Endothelial cell (in vitro differentiated cells): ENCODE results near the gene NUDT3. TPM values are rescaled to one million over a fixed set of nuclear protein-coding genes. Genes with fewer than 3 reads are reported as not detected.

Experiments
- DNase-seq: peaks from one replicate; pipeline ENCODE4 v3.0.0; 2021; ENCODE audit warnings: low spot score
- H3K27ac Mint-ChIP-seq: one replicate; pipeline ENCODE4 v1.8.0; 2021; ENCODE audit warnings: mixed read lengths, inconsistent platforms; ENCODE audit not compliant: unreplicated experiment
- H3K27me3 Mint-ChIP-seq: one replicate; pipeline ENCODE4 v1.8.0; 2021; ENCODE audit warnings: mild to moderate bottlenecking, moderate library complexity, mixed read lengths, inconsistent platforms; ENCODE audit not compliant: unreplicated experiment
- H3K36me3 Mint-ChIP-seq: one replicate; pipeline ENCODE4 v1.8.0; 2021; ENCODE audit warnings: mild to moderate bottlenecking, low read depth, mixed read lengths, inconsistent platforms; ENCODE audit not compliant: unreplicated experiment
- H3K4me1 Mint-ChIP-seq: one replicate; pipeline ENCODE4 v1.8.0; 2021; ENCODE audit warnings: mild to moderate bottlenecking, mixed read lengths, inconsistent platforms; ENCODE audit not compliant: unreplicated experiment
- H3K4me3 Mint-ChIP-seq: one replicate; pipeline ENCODE4 v1.8.0; 2021; ENCODE audit warnings: mild to moderate bottlenecking, mixed read lengths, inconsistent platforms; ENCODE audit not compliant: unreplicated experiment
- H3K9me3 Mint-ChIP-seq: one replicate; pipeline ENCODE4 v1.8.0; 2021; ENCODE audit warnings: mixed read lengths, inconsistent platforms; ENCODE audit not compliant: unreplicated experiment
- total RNA-seq: library from RNA; stranded (reverse); fragmentation: NEBNext Ultra II Directional; extraction: Animal tissue kit (Norgen Biotek cat#: 25700); gene quantifications from one replicate; pipeline ENCODE4 v1.2.1, GENCODE V29; 2021; ENCODE audit not compliant: unreplicated experiment
- TF ChIP-seq, protein P1 (sequence below): fragments of 200-600 bp; sonication (generic); IDR thresholded peaks from one replicate; pipeline ENCODE4 v1.5.0; 2021; ENCODE audit warnings: antibody characterized with exemption; ENCODE audit not compliant: unreplicated experiment

Gene NUDT3
- total RNA-seq, 1 donor from 2014 or later = 52.0 TPM

DNA sequence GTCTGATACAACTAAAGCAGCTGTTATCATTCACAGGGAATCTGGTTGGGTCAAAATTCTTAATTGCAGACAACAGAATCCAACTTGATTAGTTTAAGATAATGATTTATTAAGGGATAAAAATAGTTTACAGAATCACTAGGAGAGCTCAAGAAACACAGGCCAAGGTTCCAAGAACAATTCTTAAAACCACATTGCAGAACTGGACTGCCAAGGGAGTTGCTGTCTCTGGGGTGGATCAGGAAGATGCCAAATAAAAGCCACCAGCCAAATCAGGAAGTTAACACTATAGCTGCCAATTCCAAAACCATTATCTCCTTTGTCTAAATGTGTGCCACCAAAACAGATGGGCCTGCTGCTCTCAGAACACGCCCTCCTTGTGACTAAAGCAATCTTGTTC is 53.7 kb downstream of the NUDT3 start:
- H3K9me3 Mint-ChIP-seq = no peaks in the 10 kb centered on the region
- peaks cover 1% of the 10 kb centered on the region for H3K27me3 Mint-ChIP-seq
- H3K4me1 Mint-ChIP-seq = peaks cover 82% of the 10 kb centered on the region
- H3K27ac Mint-ChIP-seq = peak overlapping the region; percentile 100
- H3K4me3 Mint-ChIP-seq = peak overlapping the region; percentile 52
- TF ChIP-seq, protein P1, sequence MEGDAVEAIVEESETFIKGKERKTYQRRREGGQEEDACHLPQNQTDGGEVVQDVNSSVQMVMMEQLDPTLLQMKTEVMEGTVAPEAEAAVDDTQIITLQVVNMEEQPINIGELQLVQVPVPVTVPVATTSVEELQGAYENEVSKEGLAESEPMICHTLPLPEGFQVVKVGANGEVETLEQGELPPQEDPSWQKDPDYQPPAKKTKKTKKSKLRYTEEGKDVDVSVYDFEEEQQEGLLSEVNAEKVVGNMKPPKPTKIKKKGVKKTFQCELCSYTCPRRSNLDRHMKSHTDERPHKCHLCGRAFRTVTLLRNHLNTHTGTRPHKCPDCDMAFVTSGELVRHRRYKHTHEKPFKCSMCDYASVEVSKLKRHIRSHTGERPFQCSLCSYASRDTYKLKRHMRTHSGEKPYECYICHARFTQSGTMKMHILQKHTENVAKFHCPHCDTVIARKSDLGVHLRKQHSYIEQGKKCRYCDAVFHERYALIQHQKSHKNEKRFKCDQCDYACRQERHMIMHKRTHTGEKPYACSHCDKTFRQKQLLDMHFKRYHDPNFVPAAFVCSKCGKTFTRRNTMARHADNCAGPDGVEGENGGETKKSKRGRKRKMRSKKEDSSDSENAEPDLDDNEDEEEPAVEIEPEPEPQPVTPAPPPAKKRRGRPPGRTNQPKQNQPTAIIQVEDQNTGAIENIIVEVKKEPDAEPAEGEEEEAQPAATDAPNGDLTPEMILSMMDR = no peak
- no peak for DNase-seq
- H3K36me3 Mint-ChIP-seq = peaks cover 13% of the 10 kb centered on the region

GRCh38 chr6:34338377-34338776 is 54.1 kb downstream of the NUDT3 start:
- H3K4me3 Mint-ChIP-seq = no peak overlapping the region

GRCh38 chr6:34334796-34335416 is 57.6 kb downstream of the NUDT3 start:
- no peak for DNase-seq
- Mint-ChIP-seq H3K4me1 (peaks cover 77% of the 10 kb centered on the region), H3K27ac (peak overlapping the region; percentile 62), H3K27me3 (peaks cover 4% of the 10 kb centered on the region), H3K9me3 (no peaks in the 10 kb centered on the region), H3K4me3 (peak overlapping the region; percentile 1), H3K36me3 (peaks cover 22% of the 10 kb centered on the region)
- TF ChIP-seq, protein P1 = no peak

More at GRCh38 chr6:34338377-34338776, 54.1 kb downstream of the NUDT3 start:
- no peaks in the 10 kb centered on the region for H3K9me3 Mint-ChIP-seq
- TF ChIP-seq, protein P1 = no peak
- no peak for DNase-seq
- H3K27me3 Mint-ChIP-seq = peaks cover 3% of the 10 kb centered on the region
- peaks cover 83% of the 10 kb centered on the region for H3K4me1 Mint-ChIP-seq
- H3K27ac Mint-ChIP-seq = peak overlapping the region; percentile 100
- peaks cover 16% of the 10 kb centered on the region for H3K36me3 Mint-ChIP-seq

- H3K4me1 Mint-ChIP-seq = peaks cover 67% of the 10 kb centered on the region
- no peak for DNase-seq
- peaks cover 4% of the 10 kb centered on the region for H3K27me3 Mint-ChIP-seq
- H3K9me3 Mint-ChIP-seq = no peaks in the 10 kb centered on the region
- peak overlapping the region; percentile 54 for H3K27ac Mint-ChIP-seq
- peak overlapping the region; percentile 39 for H3K4me3 Mint-ChIP-seq
- TF ChIP-seq, protein P1 = no peak
- peaks cover 25% of the 10 kb centered on the region for H3K36me3 Mint-ChIP-seq
These were observed 58.6 kb downstream of the NUDT3 start for GRCh38 chr6:34333858-34334257.

- Mint-ChIP-seq H3K9me3 (no peaks in the 10 kb centered on the region), H3K27me3 (peaks cover 5% of the 10 kb centered on the region), H3K36me3 (peaks cover 25% of the 10 kb centered on the region), H3K27ac (peak overlapping the region; percentile 91), H3K4me3 (no peak overlapping the region), H3K4me1 (peaks cover 54% of the 10 kb centered on the region)
- DNase-seq = no peak
- TF ChIP-seq, protein P1 = no peak
These were observed 59.9 kb downstream of the NUDT3 start for GRCh38 chr6:34332251-34333198.
